Measurements from ENCODE around the gene LAMB3. TPM values are rescaled to one million over a fixed set of nuclear protein-coding genes. Genes with fewer than 3 reads are reported as not detected.

The LAMB3 gene
- total RNA-seq, 1 experiment from 2014 or later, result 1.3 TPM

DNA sequence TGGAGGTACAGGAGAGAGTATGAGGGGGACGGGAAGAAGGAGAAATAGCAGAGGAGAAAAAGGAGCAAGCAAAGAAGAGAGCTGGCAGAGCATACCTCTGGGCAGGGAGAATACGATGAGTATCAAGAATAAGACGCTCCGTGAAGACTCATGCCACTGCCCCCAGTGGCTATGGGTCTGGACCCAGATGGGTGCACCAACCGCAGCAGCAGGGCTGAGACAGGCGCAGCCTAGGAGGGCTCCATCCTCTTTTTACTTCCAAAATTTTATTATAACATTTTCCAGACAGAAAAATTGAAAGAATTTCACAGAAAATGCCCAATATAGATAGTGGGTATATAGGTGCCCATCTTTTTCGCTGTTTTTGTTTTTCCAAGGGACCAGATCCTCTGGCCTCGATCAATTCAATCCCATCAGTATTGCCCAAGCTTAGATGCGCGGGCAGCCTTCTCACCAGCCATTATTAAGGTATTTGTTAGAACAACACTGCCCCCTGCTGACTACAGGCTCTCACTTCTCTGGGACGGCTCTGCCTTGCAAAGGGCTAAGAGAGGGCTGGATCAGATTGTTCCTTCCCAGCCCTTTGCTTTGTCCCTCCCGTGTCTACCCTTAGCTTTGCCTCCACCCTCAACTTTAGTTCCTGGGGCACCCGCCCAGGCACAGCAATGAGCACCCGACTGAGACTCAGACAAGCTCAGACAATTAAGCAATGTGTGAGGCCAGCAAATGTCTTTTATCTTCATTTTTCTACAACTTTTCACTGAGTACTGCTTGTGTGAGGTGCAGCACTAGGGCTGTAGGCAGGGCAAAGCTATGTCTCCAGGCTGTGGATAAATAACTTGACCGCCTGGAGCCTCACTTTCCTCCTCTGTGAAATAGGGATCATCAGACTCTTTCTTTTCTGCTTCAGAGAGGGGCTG lies 86.2 kb downstream of the LAMB3 start:
- Histone ChIP-seq H3K4me2 (ENCODE audit: low read depth, low read length, poor library complexity, severe bottlenecking) (no peak overlapping the region), H4K20me1 (ENCODE audit: insufficient read depth, low read depth, low read length) (no peaks in the 10 kb centered on the region), H2AFZ (ENCODE audit: low read length) (no peak overlapping the region), H3K9me3 (ENCODE audit: low read length) (no peaks in the 10 kb centered on the region), H3K79me2 (ENCODE audit: low read length) (no peaks in the 10 kb centered on the region), H3K9me2 (replicated peaks; ENCODE audit: insufficient read depth, low read length) (no peaks in the 10 kb centered on the region), H3K36me3 (ENCODE audit: insufficient read depth, low read length) (no peaks in the 10 kb centered on the region), H3K27me3 (ENCODE audit: low read length) (no peaks in the 10 kb centered on the region), H3K4me3 (ENCODE audit: low read length) (no peak overlapping the region), H3K9ac (ENCODE audit: low read length) (no peak overlapping the region), H3K27ac (ENCODE audit: low read length) (no peak overlapping the region), H3K4me1 (ENCODE audit: low read length) (no peaks in the 10 kb centered on the region)
- DNase-seq, result peak; percentile 91

Other genes with a start within 250 kb of the LAMB3 start
- not detected in 2 replicates for gene CAMK1G, start 68.7 kb downstream of the LAMB3 start, total RNA-seq (2014; rRNA removed; shearing (Covaris generic); ENCODE audit: low replicate concordance)
- gene G0S2, start 23.0 kb upstream of the LAMB3 start, total RNA-seq (2014; rRNA removed; shearing (Covaris generic); ENCODE audit: low replicate concordance), result 6.9 and 17.2 TPM in 2 replicates
- gene HSD11B1, start 52.4 kb upstream of the LAMB3 start, total RNA-seq (2014; rRNA removed; shearing (Covaris generic); ENCODE audit: low replicate concordance), result not detected in 2 replicates
- gene TRAF3IP3, start 103.6 kb upstream of the LAMB3 start, total RNA-seq (2014; rRNA removed; shearing (Covaris generic); ENCODE audit: low replicate concordance), result 1.6 and 3.5 TPM in 2 replicates
- gene C1orf74, start 132.1 kb upstream of the LAMB3 start, total RNA-seq (2014; rRNA removed; shearing (Covaris generic); ENCODE audit: low replicate concordance), result 3.2 and 4.0 TPM in 2 replicates
- 0.36 TPM in 1 of 2 replicates, not detected in the other for gene IRF6, start 153.7 kb upstream of the LAMB3 start, total RNA-seq (2014; rRNA removed; shearing (Covaris generic); ENCODE audit: low replicate concordance)
- 7.6 and 11.7 TPM in 2 replicates for gene UTP25, start 175.5 kb upstream of the LAMB3 start, total RNA-seq (2014; rRNA removed; shearing (Covaris generic); ENCODE audit: low replicate concordance)